GM19351 (cell line): Measurements from ENCODE around the gene PLA2G4E.

Source experiments
- ATAC-seq: cut with Tn5 transposase; IDR thresholded peaks from one replicate; pipeline ENCODE4 v1.9.1; 2021; ENCODE audit warnings: mild to moderate bottlenecking, moderate library complexity; ENCODE audit not compliant: unreplicated experiment

Gene PLA2G4E

DNA sequence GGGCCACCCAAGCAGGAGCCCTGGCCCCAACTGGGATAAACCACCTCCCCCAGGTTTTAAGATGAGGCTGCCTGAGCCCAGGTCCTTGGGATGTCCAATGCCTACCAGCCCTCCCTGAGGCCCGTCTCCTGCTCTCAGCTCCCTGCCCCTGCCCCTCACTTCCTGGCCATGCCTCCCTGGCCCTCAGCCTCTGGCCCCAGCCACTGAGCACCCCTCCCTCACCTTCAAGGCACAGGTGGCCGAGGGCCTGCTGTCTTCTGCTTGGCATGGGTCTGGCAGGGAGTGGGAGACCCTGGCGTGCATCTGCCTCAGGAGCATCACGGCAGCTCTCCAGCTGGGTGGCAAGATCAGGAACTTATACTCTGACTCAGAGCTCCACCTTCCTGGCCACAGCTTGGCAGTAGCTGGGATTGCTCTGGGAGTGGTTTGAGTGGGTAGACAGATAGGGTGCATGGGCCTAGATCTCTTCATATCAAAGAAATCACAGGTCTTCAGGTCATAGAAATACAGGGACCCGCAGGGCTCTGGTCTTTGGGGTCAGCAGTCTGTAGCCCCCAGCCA, at the start of gene PLA2G4E:
PLA2G4E (minus strand) TSS at position 330 of the 561 bp plus-strand sequence; CDS start at position 318, 12 bp downstream.
- no peak for ATAC-seq

- no peak for ATAC-seq
Observed at GRCh38 chr15:42070279-42070975, 49.6 kb upstream of the PLA2G4E start.

GRCh38 chr15:42069496-42070278, 48.8 kb upstream of the PLA2G4E start:
- no peak for ATAC-seq

DNA sequence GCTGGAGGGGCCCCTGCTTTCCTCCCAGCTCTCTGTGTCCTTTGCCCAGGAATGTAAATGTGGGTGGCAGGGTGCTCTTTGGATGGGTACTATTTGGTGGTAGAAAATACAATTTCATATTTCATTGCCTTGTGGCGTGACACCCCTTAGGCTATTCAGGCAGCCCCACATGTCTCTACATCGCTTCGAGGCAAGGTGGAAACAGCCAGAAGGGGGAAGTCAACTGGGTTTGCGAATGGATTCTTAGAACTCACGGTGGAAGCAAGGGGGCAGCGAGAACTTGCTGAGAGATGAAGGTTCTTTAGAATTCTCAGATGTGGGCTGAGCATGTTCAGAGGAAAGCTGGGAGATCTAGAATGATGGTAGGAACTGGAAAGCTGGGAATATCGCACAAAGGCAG, 48.2 kb upstream of the PLA2G4E start:
- ATAC-seq, result no peak

DNA sequence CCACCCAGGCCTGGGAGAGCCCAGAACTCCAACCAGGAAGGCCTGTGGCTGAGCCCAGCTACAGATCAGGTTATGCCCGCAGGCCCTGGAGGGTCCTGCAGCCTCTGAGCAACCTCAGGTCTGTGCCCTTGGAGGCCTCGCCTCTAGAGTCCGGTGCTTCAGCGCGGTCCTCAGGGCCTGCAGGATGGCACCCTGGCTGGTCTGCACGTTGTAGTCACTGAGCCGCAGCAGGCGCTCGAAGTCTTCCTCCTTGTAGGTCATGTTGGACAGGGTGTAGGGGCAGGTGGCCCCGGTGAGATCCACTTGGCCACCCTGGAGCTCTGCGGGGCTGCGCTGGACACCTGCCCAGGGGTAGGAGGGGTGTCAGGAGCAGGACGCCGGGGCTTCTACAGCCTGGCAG, 47.8 kb upstream of the PLA2G4E start:
- no peak for ATAC-seq

DNA sequence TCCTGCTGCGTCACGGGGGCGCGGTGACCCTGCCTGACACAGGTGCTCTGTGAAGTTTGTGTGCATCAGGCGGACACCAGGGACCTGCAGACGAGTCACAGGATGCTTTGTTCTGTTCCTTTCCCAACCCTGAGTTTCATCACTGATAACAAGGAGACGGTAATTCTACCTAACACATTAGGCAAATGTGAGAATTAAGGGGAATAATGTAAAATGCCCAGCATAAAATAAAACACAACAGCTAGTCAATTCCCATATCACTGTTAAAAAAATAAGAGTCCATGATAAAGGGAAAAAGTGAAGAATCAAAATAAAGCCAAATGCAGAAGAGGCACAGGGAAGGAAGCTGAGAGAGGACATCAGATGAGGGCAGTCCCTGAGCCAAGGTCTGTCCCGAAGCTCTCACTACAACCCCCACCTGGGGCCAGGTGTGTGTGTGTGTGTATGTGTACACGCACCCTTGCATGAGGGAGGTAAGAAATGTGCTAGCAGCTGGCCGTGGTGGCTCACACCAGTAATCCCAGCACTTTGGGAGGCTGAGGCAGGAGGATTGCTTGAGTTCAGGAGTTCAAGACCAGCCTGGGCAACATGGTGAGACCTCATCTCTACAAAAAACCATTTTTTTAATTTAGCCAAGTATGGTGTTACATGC, 46.0 kb upstream of the PLA2G4E start:
- ATAC-seq, result no peak

- ATAC-seq, result no peak
Observed at GRCh38 chr15:42065468-42065867, 44.6 kb upstream of the PLA2G4E start.

GRCh38 chr15:42065033-42065432, 44.2 kb upstream of the PLA2G4E start:
- ATAC-seq, result no peak

DNA sequence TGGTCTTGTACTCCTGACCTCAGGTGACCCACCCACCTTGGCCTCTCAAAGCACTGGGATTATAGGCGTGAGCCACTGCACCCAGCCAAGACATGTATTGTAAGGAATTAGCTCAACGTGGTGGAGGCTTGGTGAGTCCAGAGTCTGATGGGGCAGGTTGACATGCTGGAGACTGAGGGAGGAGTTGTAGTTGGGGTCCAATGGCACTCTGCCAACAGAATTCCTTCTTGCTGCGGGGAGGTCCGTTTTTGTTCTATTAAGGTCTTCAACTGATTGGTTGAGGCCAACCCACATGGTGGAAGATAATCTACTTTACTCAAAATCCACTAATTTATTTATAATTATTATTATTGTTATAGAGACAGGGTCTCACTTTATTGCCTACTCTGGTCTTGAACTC, 43.4 kb upstream of the PLA2G4E start:
- ATAC-seq, result no peak

DNA sequence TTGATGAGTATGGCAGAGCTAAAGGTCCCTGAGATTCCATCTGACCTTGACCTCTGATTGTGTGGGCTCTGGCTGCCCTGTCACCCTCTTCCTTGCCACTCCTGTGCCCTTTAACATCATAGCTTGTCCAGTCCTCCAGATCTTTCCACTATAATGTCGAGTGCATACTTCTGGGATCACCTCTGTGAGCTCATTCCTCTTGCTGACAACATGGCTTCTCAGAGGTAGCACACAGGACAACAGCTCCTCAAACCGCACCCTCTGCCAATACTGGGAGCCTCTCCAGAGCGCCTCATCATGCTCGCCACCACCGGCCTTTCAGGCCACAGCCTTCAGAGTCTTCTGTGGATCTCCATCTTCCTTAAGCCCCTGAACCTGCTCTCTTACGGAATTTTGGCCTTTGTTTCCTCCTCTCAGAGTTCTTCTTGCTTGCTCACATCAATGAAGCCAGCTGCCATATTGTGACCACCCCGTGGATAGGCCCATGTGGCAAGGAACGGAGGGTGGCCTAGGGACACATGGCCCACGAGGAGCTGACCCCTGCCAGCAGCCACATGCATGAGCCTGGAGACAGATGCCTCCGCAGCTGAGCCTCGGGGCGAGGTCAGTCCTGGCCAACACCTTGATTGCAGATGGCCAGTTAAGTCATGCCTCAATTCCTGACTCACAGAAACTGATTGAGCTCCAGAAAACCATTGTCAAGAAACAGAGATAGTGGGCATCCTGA, 42.4 kb upstream of the PLA2G4E start:
- no peak for ATAC-seq

- ATAC-seq, result no peak
Observed at GRCh38 chr15:42062284-42062806, 41.5 kb upstream of the PLA2G4E start.

DNA sequence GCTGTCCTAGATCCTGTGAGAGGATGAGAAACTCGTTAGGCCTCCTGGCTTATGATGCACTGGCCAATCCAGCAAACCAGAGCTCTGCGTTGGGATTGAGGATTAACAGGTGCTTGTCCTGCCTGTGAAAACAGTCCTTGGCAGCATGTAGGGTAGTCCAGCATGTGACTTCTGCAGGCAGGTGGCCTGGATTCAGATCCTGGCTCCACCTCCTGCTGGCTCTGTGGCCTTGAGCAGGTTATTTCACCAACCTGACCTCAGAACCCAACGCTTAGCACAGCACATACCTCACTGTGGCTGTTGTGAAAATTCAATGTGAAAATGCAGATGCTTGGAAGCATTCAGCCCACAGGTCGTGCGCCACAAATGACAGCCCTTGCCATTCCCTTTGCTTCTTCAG, 40.0 kb upstream of the PLA2G4E start:
- ATAC-seq, result no peak

DNA sequence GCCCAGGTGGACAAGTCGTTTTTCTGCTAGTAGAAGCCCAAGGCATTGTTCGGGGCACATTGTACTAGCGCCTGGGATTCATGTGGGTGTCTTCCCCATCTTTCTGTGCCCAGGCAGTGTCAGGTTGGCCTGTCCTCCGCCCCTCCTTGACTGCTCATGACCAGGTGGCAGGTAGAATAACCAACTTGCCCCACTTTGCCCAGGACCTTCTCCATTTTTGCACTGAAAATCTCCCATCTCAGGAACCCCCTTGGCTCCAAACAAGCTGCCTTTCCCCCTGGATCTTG, 39.6 kb upstream of the PLA2G4E start:
- no peak for ATAC-seq

GRCh38 chr15:42059661-42060476, 39.0 kb upstream of the PLA2G4E start:
- ATAC-seq, result no peak

DNA sequence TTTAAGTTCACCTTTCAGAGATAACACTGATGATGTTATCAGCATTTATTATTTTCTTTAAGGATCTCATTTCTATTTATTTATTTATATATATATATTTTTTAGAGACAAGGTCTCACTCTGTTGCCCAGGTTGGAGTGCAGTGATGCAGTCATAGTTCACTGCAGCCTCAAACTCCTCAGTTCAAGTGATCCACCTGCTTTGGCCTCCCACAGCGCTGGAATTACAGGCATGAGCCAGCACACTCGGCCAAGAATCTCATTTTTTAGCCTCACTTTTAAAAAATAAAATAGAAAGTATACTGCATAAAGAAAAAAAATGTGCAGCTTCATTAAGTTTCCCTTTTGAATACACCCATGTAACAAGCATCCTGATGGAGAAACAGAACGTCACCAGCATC, 37.9 kb upstream of the PLA2G4E start:
- ATAC-seq, result no peak

DNA sequence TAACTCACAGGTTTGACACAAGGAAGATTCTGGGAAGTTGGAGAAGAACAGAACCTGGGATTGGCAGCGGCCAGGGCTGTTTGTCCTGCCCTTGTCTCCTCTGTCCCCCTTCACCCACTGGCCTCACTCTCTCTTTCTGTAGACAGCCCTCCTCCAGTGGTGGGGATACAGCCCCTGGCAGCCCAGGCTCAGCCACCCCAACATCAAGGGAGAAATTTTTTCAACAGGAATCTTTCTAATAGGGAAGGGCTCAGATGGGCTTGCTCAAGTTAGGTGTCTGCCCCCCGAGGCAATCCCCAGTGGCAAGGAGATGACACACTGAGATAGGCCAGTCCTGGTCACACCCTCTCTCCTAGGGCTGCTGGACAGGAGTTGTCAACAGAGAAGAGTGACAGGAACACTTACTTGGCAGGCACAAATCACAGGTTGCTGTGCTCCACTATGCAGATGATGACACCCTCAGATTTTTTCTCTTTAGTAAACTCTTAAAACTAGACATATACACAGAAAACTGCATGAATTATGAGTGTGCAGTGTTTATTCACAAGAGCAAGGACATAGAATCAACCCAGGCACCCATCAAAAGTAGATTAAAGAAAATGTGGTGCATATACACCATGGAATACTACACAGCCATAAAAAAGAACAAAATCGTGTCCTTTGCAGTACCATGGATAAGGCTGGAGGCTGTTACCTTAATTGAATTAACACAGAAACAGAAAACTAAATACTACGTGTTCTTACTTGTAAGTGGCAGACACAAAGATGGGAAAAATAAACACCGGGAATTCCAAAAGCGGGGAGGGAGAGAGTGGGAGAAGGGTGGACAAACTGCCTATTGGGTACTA, 37.2 kb upstream of the PLA2G4E start:
- no peak for ATAC-seq

DNA sequence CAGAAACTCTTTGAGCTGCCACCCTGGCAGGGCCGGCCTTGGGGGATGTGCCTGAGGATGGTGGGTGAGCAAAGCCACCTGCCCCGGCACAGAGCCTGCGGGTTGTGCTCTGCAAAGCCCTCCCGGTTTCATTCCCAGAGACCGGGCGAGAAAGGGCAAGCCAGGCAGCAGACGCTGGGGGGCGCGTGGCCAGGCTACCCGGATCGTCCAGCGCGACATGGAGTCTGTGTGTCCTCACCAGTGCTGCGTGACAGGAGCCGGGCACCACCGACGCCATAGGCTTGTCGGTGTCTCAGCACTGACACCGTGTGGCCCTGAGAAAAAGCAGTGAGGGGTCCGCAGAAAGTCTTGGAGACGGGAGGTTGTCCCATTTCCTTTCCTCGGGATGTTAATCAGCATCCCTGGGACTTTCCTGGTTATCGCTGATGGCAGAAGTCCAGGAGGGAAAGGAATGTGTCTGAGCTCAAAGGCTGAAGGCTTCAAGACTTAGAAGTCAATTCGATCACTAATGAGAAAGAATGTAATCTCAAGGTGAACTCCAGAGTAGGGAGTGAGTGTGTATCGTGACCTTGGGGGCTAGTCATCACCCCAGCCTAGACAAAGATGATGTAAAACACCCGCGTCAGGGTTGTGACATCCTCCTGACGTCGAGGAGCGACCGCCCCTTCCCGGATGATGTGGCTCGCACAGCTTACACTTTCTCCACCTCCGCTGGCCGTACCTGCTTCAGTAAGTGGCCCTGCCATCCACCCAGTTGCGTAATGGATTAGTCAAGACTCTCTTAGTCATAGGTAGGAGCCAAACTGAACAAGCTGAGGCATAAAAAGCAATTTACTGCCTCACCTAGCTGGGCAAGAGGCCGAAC, 36.3 kb upstream of the PLA2G4E start:
- no peak for ATAC-seq

DNA sequence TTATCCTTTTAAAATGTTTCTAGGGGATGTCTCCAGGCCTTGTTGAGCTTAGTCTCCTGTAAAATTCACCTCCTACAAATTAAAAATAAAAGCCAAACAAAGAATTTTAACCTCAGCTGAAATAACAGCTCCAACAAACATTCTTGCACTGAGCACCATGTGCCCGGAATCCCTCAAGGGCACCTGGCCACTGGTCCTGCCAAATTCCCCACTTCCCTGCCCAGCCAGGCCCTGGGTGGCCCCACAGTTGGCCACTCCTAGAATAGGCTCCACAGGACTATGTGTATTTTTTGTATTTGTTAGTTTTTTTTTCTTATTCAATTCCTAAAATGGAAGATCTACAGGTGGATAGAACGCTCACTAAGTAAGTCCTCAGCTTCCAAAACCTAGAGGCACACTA, 33.1 kb upstream of the PLA2G4E start:
- ATAC-seq, result no peak
